Liver (tissue), 9 donors: ENCODE data around the gene ANKMY1. TPM values are rescaled to one million over a fixed set of nuclear protein-coding genes. Genes with fewer than 3 reads are reported as not detected.

Source experiments
- DNase-seq: peaks from one replicate; pipeline ENCODE4 v3.0.0-alpha.2; 2017; ENCODE audit warnings: low spot score
- H3K27ac ChIP-seq, 2 donors: one replicate each; pipeline ENCODE4 v1.7.0; 2013; ENCODE audit warnings: inconsistent platforms in 2 of 2, low read length in 2 of 2, control low read depth in 1 of 2, low read depth in 1 of 2, mild to moderate bottlenecking in 1 of 2
- H3K27me3 ChIP-seq, 4 donors: one replicate each; pipeline versions ENCODE4 v1.6.1 to v1.7.0; 2013; ENCODE audit warnings: low read length in 3 of 4, inconsistent platforms in 1 of 4, mild to moderate bottlenecking in 1 of 4, moderate library complexity in 1 of 4; ENCODE audit not compliant: control insufficient read depth in 4 of 4, insufficient read depth in 4 of 4
- H3K36me3 ChIP-seq, 4 donors: one replicate each; pipeline versions ENCODE4 v1.6.1 to v1.7.0; 2013; ENCODE audit warnings: low read length in 3 of 4, mild to moderate bottlenecking in 3 of 4, low read depth in 1 of 4, moderate library complexity in 1 of 4; ENCODE audit not compliant: control insufficient read depth in 4 of 4, insufficient read depth in 3 of 4
- H3K4me1 ChIP-seq, 4 donors: one replicate each; pipeline versions ENCODE4 v1.6.1 to v1.7.0; 2013; ENCODE audit warnings: low read length in 3 of 4, mild to moderate bottlenecking in 3 of 4, moderate library complexity in 1 of 4; ENCODE audit not compliant: control insufficient read depth in 4 of 4, insufficient read depth in 4 of 4
- H3K4me3 ChIP-seq, 3 donors: one replicate each; pipeline versions ENCODE4 v1.6.1 to v1.7.0; 2013; ENCODE audit warnings: low read length in 3 of 3, control low read depth in 1 of 3, low read depth in 1 of 3, mild to moderate bottlenecking in 1 of 3
- H3K9ac ChIP-seq, 2 donors: one replicate each; pipeline ENCODE4 v1.7.0; 2013; ENCODE audit warnings: low read length in 2 of 2, mild to moderate bottlenecking in 2 of 2, moderate library complexity in 2 of 2, control low read depth in 1 of 2, low read depth in 1 of 2
- H3K9me3 ChIP-seq, 4 donors: one replicate each; pipeline versions ENCODE4 v1.6.1 to v1.7.0; 2013; ENCODE audit warnings: low read length in 3 of 4; ENCODE audit not compliant: control insufficient read depth in 4 of 4
- FOXA1 ChIP-seq: IDR thresholded peaks from 2 replicates; pipeline ENCODE4 v1.6.1; 2016; ENCODE audit warnings: antibody characterized with exemption
- FOXA2 ChIP-seq: IDR thresholded peaks from 2 replicates; pipeline ENCODE4 v1.6.1; 2016; ENCODE audit warnings: antibody characterized with exemption
- GABPA ChIP-seq, 2 donors: IDR thresholded peaks in 1 of 2; conservative IDR thresholded peaks in 1 of 2; 2 replicates each; pipeline ENCODE4 v1.6.1; 2016; ENCODE audit warnings: antibody characterized with exemption in 2 of 2, mild to moderate bottlenecking in 1 of 2, moderate library complexity in 1 of 2
- HNF4A ChIP-seq, 2 donors: conservative IDR thresholded peaks; 2 replicates each; pipeline ENCODE4 v1.6.1; 2016; ENCODE audit warnings: antibody characterized with exemption in 2 of 2, mild to moderate bottlenecking in 2 of 2
- NR2F2 ChIP-seq: IDR thresholded peaks from 2 replicates; pipeline ENCODE4 v1.6.1; 2016; ENCODE audit warnings: antibody characterized with exemption
- RAD21 ChIP-seq, 2 donors: IDR thresholded peaks; 2 replicates each; pipeline ENCODE4 v1.6.1; 2016; ENCODE audit warnings: antibody characterized with exemption in 2 of 2, mild to moderate bottlenecking in 2 of 2
- RXRA ChIP-seq, 2 donors: IDR thresholded peaks; 2 replicates each; pipeline ENCODE4 v1.6.1; 2017 to 2018; ENCODE audit warnings: antibody characterized with exemption in 2 of 2, mild to moderate bottlenecking in 1 of 2
- TAF1 ChIP-seq: conservative IDR thresholded peaks from 2 replicates; pipeline ENCODE4 v1.6.1; 2016; ENCODE audit warnings: antibody characterized with exemption, mild to moderate bottlenecking
- YY1 ChIP-seq: IDR thresholded peaks from 2 replicates; pipeline ENCODE4 v1.6.1; 2016; ENCODE audit warnings: antibody characterized with exemption, mild to moderate bottlenecking
- WGBS: extraction: QIAGEN DNeasy Blood & Tissue Kit; methylation state at CpG from one replicate; pipeline ENCODE4 v1.1.7; 2013; 5-methylcytosine and 5-hydroxymethylcytosine counted together
- polyA plus RNA-seq, 2 donors: library from polyadenylated mRNA; stranded (reverse) in 1 of 2; unstranded in 1 of 2; fragments of 200-250 nt in 1 of 2; fragments of >200 nt in 1 of 2; fragmentation: Nextera tagmentation in 1 of 2; extraction: Ambion mirVana in 1 of 2; gene quantifications; one replicate each; pipeline versions ENCODE4 v1.2.1 to v1.2.3, GENCODE V29; 2013 to 2015
- total RNA-seq, 2 donors: library from RNA; depleted of rRNA; stranded (reverse); fragments of >200 nt; gene quantifications; one replicate each; pipeline ENCODE4 v1.2.3, GENCODE V29; 2014
- TF ChIP-seq, protein P1 (sequence below): IDR thresholded peaks from 2 replicates; pipeline ENCODE4 v1.6.1; 2016; ENCODE audit warnings: antibody characterized with exemption, mild to moderate bottlenecking
- TF ChIP-seq, protein P2 (sequence below): IDR thresholded peaks from 2 replicates; pipeline ENCODE4 v1.6.1; 2016; ENCODE audit warnings: antibody characterized with exemption
- donor health status: healthy.
- donor health status: healthy.
- donor health status: healthy.
- donor health status: healthy.
- donor health status: healthy.

Gene ANKMY1
- total and polyA plus RNA-seq, 4 donors: 2.5 to 12.8 (median 4.2) TPM

DNA sequence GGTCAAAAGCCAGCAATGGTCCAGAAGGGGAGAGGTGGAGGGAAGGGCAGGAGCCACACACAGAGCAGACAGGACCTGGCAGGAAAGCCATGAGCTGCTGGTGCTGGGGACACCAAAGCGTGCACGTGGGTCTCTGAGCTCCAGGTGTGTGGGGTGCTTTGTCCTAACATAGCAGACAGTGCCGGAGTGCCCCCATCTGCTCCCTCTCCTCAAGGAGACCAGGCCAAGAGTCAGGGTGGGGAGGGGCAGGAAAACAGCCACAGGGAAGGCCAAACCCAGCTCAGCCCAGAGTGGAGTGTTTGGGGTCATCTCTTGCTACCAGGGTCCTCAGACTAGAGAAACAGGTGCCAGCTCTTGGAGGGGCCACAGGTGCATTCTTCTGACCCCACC lies 126.5 kb downstream of the ANKMY1 start:
- no peak for TF ChIP-seq NR2F2
- no peak for TF ChIP-seq HNF4A (conservative IDR thresholded peaks at IDR 0.05)
- TF ChIP-seq, protein P1, sequence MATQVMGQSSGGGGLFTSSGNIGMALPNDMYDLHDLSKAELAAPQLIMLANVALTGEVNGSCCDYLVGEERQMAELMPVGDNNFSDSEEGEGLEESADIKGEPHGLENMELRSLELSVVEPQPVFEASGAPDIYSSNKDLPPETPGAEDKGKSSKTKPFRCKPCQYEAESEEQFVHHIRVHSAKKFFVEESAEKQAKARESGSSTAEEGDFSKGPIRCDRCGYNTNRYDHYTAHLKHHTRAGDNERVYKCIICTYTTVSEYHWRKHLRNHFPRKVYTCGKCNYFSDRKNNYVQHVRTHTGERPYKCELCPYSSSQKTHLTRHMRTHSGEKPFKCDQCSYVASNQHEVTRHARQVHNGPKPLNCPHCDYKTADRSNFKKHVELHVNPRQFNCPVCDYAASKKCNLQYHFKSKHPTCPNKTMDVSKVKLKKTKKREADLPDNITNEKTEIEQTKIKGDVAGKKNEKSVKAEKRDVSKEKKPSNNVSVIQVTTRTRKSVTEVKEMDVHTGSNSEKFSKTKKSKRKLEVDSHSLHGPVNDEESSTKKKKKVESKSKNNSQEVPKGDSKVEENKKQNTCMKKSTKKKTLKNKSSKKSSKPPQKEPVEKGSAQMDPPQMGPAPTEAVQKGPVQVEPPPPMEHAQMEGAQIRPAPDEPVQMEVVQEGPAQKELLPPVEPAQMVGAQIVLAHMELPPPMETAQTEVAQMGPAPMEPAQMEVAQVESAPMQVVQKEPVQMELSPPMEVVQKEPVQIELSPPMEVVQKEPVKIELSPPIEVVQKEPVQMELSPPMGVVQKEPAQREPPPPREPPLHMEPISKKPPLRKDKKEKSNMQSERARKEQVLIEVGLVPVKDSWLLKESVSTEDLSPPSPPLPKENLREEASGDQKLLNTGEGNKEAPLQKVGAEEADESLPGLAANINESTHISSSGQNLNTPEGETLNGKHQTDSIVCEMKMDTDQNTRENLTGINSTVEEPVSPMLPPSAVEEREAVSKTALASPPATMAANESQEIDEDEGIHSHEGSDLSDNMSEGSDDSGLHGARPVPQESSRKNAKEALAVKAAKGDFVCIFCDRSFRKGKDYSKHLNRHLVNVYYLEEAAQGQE: no peak
- TF ChIP-seq FOXA2: no peak
- no peak for DNase-seq

DNA sequence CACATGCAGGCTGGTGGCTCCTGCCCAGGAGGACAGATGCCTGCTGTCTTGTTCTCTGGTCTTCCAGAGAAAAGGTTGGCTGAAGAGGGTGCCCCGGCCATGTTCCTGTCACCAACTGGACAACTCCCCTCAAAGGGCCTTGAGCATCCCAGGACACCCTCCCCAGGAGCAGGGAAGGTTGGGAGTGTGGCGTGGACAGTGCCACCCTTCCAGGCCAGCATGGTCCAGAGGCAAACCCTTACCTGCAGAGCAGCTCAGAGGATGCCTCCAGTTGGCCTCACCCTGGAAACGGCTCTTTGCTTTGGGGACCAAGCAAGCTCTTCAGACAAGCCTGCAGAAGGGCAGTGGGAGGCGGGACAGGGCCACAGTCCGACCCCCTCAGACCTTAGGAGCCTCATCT lies 127.2 kb downstream of the ANKMY1 start:
- Histone ChIP-seq H3K4me1 (peaks cover 0 to 8% (median 4%) of the 10 kb centered on the region in 4 donors), H3K36me3 (no peaks in the 10 kb centered on the region), H3K27ac (no peak overlapping the region), H3K27me3 (no peaks in the 10 kb centered on the region), H3K9ac (no peak overlapping the region), H3K4me3 (no peak overlapping the region), H3K9me3 (no peaks in the 10 kb centered on the region)
- no peak for DNase-seq
- no peak for TF ChIP-seq FOXA2
- no peak for TF ChIP-seq FOXA1
- TF ChIP-seq, protein P2, sequence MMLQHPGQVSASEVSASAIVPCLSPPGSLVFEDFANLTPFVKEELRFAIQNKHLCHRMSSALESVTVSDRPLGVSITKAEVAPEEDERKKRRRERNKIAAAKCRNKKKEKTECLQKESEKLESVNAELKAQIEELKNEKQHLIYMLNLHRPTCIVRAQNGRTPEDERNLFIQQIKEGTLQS: no peak
- no peak for TF ChIP-seq GABPA (IDR thresholded peaks at IDR 0.05 in 1 of 2, conservative IDR thresholded peaks at IDR 0.05 in 1 of 2)
- TF ChIP-seq RXRA (IDR thresholded peaks at IDR 0.05): no peak
- TF ChIP-seq NR2F2: no peak
- no peak for TF ChIP-seq YY1
- no peak for TF ChIP-seq TAF1
- WGBS: 90% methylated on average over 5 of the region's 5 CpGs

More for the DNA sequence above, 126.5 kb downstream of the ANKMY1 start:
- Histone ChIP-seq H3K9ac (no peak overlapping the region), H3K27ac (no peak overlapping the region), H3K4me1 (peaks cover 0 to 10% (median 4%) of the 10 kb centered on the region in 4 donors), H3K9me3 (no peaks in the 10 kb centered on the region), H3K27me3 (no peaks in the 10 kb centered on the region), H3K36me3 (no peaks in the 10 kb centered on the region), H3K4me3 (no peak overlapping the region)
- 91% methylated on average over 3 of the region's 3 CpGs for WGBS

DNA sequence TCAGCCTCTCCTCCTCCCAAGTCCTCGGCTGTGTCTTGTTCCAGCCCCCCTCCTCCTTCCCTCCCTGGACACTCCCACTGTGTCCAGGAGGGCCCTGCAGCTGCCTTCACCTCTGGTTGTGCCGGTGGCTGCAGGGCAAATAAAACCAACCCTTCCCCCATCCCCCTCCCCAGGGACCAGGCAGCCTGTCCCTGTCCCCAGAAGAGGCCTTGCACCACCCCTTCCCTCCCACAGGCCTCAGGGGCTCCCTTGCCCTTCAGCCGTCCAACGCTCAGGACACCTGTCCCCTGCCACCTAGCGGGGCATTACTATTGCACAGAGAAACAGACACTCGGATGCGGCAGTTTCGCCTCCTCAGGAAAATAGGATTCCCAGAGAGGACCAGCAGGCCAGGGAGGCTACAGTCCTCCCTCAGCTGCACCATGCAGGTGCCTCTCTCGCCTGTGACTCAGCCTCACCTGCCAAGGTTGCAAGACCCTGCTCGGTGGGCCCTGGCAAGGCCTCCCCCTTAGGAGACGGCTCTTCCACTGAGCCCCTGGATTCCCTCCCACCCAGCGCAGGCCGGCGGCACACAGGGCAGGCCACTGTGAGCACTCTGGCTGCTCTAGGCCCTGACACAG lies 127.8 kb downstream of the ANKMY1 start:
- H3K4me3 ChIP-seq: no peak overlapping the region
- H3K36me3 ChIP-seq: no peaks in the 10 kb centered on the region
- H3K27me3 ChIP-seq: no peaks in the 10 kb centered on the region
- peaks cover 0 to 8% (median 4%) of the 10 kb centered on the region in 4 donors for H3K4me1 ChIP-seq
- TF ChIP-seq, protein P1: no peak
- TF ChIP-seq RAD21 (IDR thresholded peaks at IDR 0.05) (peak in 1 of 2 donors; percentile 18), FOXA1 (no peak), YY1 (no peak), TAF1 (no peak), FOXA2 (no peak), RXRA (IDR thresholded peaks at IDR 0.05) (no peak), GABPA (IDR thresholded peaks at IDR 0.05 in 1 of 2, conservative IDR thresholded peaks at IDR 0.05 in 1 of 2) (no peak)
- H3K9me3 ChIP-seq: no peaks in the 10 kb centered on the region
- no peak overlapping the region for H3K9ac ChIP-seq
- DNase-seq: no peak
- 87% methylated on average over 14 of the region's 14 CpGs for WGBS
- no peak overlapping the region for H3K27ac ChIP-seq
